K562 (cell line): Measurements from ENCODE around the gene SLC39A11. TPM values are rescaled to one million over a fixed set of nuclear protein-coding genes. Genes with fewer than 3 reads are reported as not detected.

Source experiments
- ATAC-seq: fragments of 200-7000 bp; cut with Tn5 transposase; 3 replicates; pipeline ENCODE4 v1.9.1; 2020; ENCODE audit warnings: moderate library complexity
- BruUV-seq: library from RNA; stranded (reverse); fragments of 400-500 nt; replicated peaks from 2 replicates; lab custom pipeline; 2021; lab: Mats Ljungman, UMichigan
- CTCF ChIA-PET: fragments of 300-600 bp; formaldehyde crosslinking; extraction: SDS; loops from one replicate; lab custom pipeline; 2021; ENCODE audit warnings: low intra/inter-chr PET ratio; lab: Yijun Ruan, JAX
- POLR2A ChIA-PET: fragments of 300-600, 350-650 bp; sonication (Branson Sonifier 250); formaldehyde crosslinking; extraction: SDS; loops from one replicate; lab custom pipeline; 2021; ENCODE audit warnings: antibody characterized with exemption, inconsistent platforms; lab: Yijun Ruan, JAX
- DNase-seq, 4 experiments: peaks; one replicate each; pipeline versions ENCODE4 v3.0.0 to v3.0.0-alpha.2; 2011 to 2018; ENCODE audit warnings: low spot score in 3 of 4, mixed read lengths in 3 of 4; ENCODE audit errors: extremely low read depth in 1 of 4
- FAIRE-seq: peaks from 2 replicates; lab custom pipeline; 2011; peaks lifted over from hg19 to GRCh38; lab: Jason Lieb, UNC
- H2AFZ ChIP-seq: 2 replicates; pipeline ENCODE4 v1.6.0; 2011; ENCODE audit warnings: low read depth, low read length, control low read depth, inconsistent platforms
- H3K27ac ChIP-seq: fragments of 200-600 bp; 3 replicates; pipeline ENCODE4 v1.8.0; 2011; ENCODE audit warnings: low read depth, mild to moderate bottlenecking, control low read depth, inconsistent platforms, low read length, moderate library complexity, mixed read lengths; ENCODE audit errors: extremely low read depth
- H3K27me3 ChIP-seq, 2 experiments: fragments of 300-600 bp in 1 of 2; 2 replicates in 1 of 2; 3 replicates in 1 of 2; pipeline versions ENCODE4 v1.6.0 to v1.8.0; 2011; ENCODE audit warnings: inconsistent platforms in 2 of 2, low read length in 2 of 2, mild to moderate bottlenecking in 1 of 2, mixed read lengths in 1 of 2, moderate library complexity in 1 of 2; ENCODE audit not compliant: control insufficient read depth in 2 of 2, insufficient read depth in 2 of 2
- H3K36me3 ChIP-seq: fragments of 300-600 bp; 3 replicates; pipeline ENCODE4 v1.8.0; 2011; ENCODE audit warnings: mild to moderate bottlenecking, low read length, inconsistent platforms; ENCODE audit not compliant: control insufficient read depth, insufficient read depth
- H3K4me1 ChIP-seq, 2 experiments: fragments of 200-600 bp in 1 of 2; replicated peaks in 1 of 2; 2 replicates in 1 of 2; 3 replicates in 1 of 2; pipeline versions ENCODE4 v1.5.1 to v1.8.0; 2011; ENCODE audit warnings: inconsistent platforms in 2 of 2, low read length in 2 of 2, mild to moderate bottlenecking in 1 of 2, mixed read lengths in 1 of 2, moderate library complexity in 1 of 2; ENCODE audit not compliant: control insufficient read depth in 2 of 2, insufficient read depth in 2 of 2
- H3K4me2 ChIP-seq: 2 replicates; pipeline ENCODE4 v1.6.1; 2011; ENCODE audit warnings: low read length, control low read depth, inconsistent platforms, mixed read lengths; ENCODE audit not compliant: insufficient read depth
- H3K4me3 ChIP-seq: fragments of 200-600 bp; sonication (generic), shearing (Covaris generic); 2 replicates; pipeline ENCODE4 v1.5.1; 2016; ENCODE audit warnings: control low read depth, inconsistent platforms
- H3K79me2 ChIP-seq: fragments of 200-600 bp; 3 replicates; pipeline ENCODE4 v1.8.0; 2011; ENCODE audit warnings: low read length, inconsistent platforms; ENCODE audit not compliant: control insufficient read depth, insufficient read depth
- H3K9ac ChIP-seq, 2 experiments: 2 replicates each; pipeline versions ENCODE4 v1.6.0 to v1.6.1; 2011; ENCODE audit warnings: low read depth in 2 of 2, low read length in 2 of 2, control low read depth in 1 of 2, inconsistent platforms in 1 of 2, mild to moderate bottlenecking in 1 of 2, mixed read lengths in 1 of 2; ENCODE audit not compliant: insufficient read depth in 1 of 2
- H3K9me1 ChIP-seq: one replicate; pipeline ENCODE4 v1.6.0; 2011; ENCODE audit warnings: inconsistent platforms, mild to moderate bottlenecking, low read length, moderate library complexity; ENCODE audit not compliant: control insufficient read depth, insufficient read depth
- H3K9me3 ChIP-seq: replicated peaks from 2 replicates; pipeline ENCODE4 v1.5.1; 2011; ENCODE audit warnings: low read depth, low read length, inconsistent platforms; ENCODE audit not compliant: control insufficient read depth, insufficient read depth
- H4K20me1 ChIP-seq: replicated peaks from 2 replicates; pipeline ENCODE4 v1.6.1; 2011; ENCODE audit warnings: low read length, inconsistent platforms, mixed read lengths; ENCODE audit not compliant: control insufficient read depth, insufficient read depth
- CBFB ChIP-seq: sonication (generic); formaldehyde crosslinking; IDR thresholded peaks from 2 replicates; pipeline ENCODE4 v1.4.0; 2020; ENCODE audit warnings: mild to moderate bottlenecking, missing genetic modification reagents
- CHD1 ChIP-seq: fragments of 200-600 bp; sonication (generic); IDR thresholded peaks from one replicate; pipeline ENCODE4 v1.6.1; 2012; ENCODE audit warnings: mild to moderate bottlenecking, moderate library complexity, low read length, inconsistent platforms
- COPS2 ChIP-seq: fragments of 450-650 bp; conservative IDR thresholded peaks from 2 replicates; pipeline ENCODE4 v1.6.1; 2016; ENCODE audit warnings: mild to moderate bottlenecking, moderate library complexity
- EHMT2 ChIP-seq: fragments of 450-650 bp; IDR thresholded peaks from 2 replicates; pipeline ENCODE4 v1.6.1; 2018; ENCODE audit warnings: antibody characterized with exemption
- ETS2 ChIP-seq: IDR thresholded peaks from 2 replicates; pipeline ENCODE4 v1.6.1; 2016; ENCODE audit warnings: borderline replicate concordance, missing genetic modification characterization, mild to moderate bottlenecking, moderate library complexity, missing compliant biosample characterization; ENCODE audit not compliant: poor library complexity, severe bottlenecking
- FOSL1 ChIP-seq: fragments of 200-800 bp; sonication (Bioruptor generic); conservative IDR thresholded peaks from 2 replicates; pipeline ENCODE4 v1.6.1; 2016; ENCODE audit warnings: missing genetic modification characterization, missing compliant biosample characterization
- JUN ChIP-seq, 2 experiments: sonication (generic) in 1 of 2; formaldehyde crosslinking in 1 of 2; IDR thresholded peaks; 2 replicates each; pipeline versions ENCODE4 v1.6.1 to v1.8.0; 2012 to 2022; ENCODE audit warnings: borderline replicate concordance in 2 of 2, mild to moderate bottlenecking in 2 of 2, improper control_type of control experiment in 1 of 2, low read depth in 1 of 2, low read length in 1 of 2, missing genetic modification reagents in 1 of 2
- PCBP2 ChIP-seq: fragments of 200-400 bp; formaldehyde crosslinking; IDR thresholded peaks from 2 replicates; pipeline ENCODE4 v1.6.1; 2018; ENCODE audit warnings: low read length, low read depth, mild to moderate bottlenecking, moderate library complexity; ENCODE audit not compliant: poor library complexity, severe bottlenecking
- RBM34 ChIP-seq: fragments of 200-400 bp; formaldehyde crosslinking; IDR thresholded peaks from 2 replicates; pipeline ENCODE4 v1.6.1; 2018; ENCODE audit warnings: low read length, borderline replicate concordance; ENCODE audit not compliant: insufficient read depth
- RBM39 ChIP-seq: fragments of 200-400 bp; formaldehyde crosslinking; optimal IDR thresholded peaks from 2 replicates; pipeline ENCODE3; 2018; ENCODE audit warnings: low read depth, low read length
- SETDB1 ChIP-seq: IDR thresholded peaks from one replicate; pipeline ENCODE4 v1.6.1; 2012; ENCODE audit warnings: low read length, control low read depth, inconsistent platforms
- SMC3 ChIP-seq: conservative IDR thresholded peaks from 2 replicates; pipeline ENCODE4 v1.6.1; 2011; ENCODE audit warnings: low read depth, low read length, improper control_type of control experiment; ENCODE audit not compliant: insufficient read depth
- TRIM28 ChIP-seq: fragments of 450-650 bp; IDR thresholded peaks from 2 replicates; pipeline ENCODE4 v1.6.1; 2017
- ZNF75A ChIP-seq: fragments of 450-650 bp; formaldehyde crosslinking; IDR thresholded peaks from 2 replicates; pipeline ENCODE4 v1.4.0; 2020; ENCODE audit warnings: mild to moderate bottlenecking
- WGBS: fragments of 100-300 bp; shearing (Covaris generic); methylation state at CpG from one replicate; pipeline ENCODE4 v1.1.6; 2016; ENCODE audit warnings: low coverage, mixed read lengths; ENCODE audit not compliant: insufficient coverage; ENCODE audit errors: missing lambda C conversion rate; 5-methylcytosine and 5-hydroxymethylcytosine counted together
- in situ Hi-C: fragments of 300-500 bp; cut with MboI; formaldehyde crosslinking; loops from 4 replicates; pipeline ENCODE4 v1.15.0; 2018; ENCODE audit warnings: inconsistent platforms, mixed read lengths
- intact Hi-C: fragments of 100-400 bp; cut with micrococcal nuclease; formaldehyde crosslinking; loops from 2 replicates; pipeline ENCODE4 v1.14.2; 2022
- polyA plus RNA-seq, 8 experiments: library from polyadenylated mRNA; depleted of rRNA in 4 of 8; stranded (reverse) in 5 of 8; unstranded in 3 of 8; fragments of >200 nt; fragmentation: Nextera tagmentation in 2 of 8; fragmentation: Illumina TruSeq in 1 of 8; extraction: Ambion mirVana in 2 of 8; extraction: Trizol in 1 of 8; gene quantifications; 2 replicates each; pipeline versions ENCODE4 v1.2.1 to v1.2.3, GENCODE V29; 2011 to 2014; ENCODE audit warnings: inconsistent platforms in 1 of 8, missing spikeins in 1 of 8
- total RNA-seq, 7 experiments: library from RNA; depleted of rRNA in 6 of 7; stranded (reverse); fragments of >200 nt in 6 of 7; fragmentation: Illumina TruSeq in 2 of 7; extraction: Trizol in 2 of 7; gene quantifications; 2 replicates each; pipeline versions ENCODE4 v1.2.1 to v1.2.3, GENCODE V29; 2011 to 2021; ENCODE audit warnings: low replicate concordance in 1 of 7
- TF ChIP-seq, protein P1 (sequence below): fragments of 450-650 bp; IDR thresholded peaks from 2 replicates; pipeline ENCODE4 v1.6.1; 2017; ENCODE audit warnings: antibody characterized with exemption, mild to moderate bottlenecking

The SLC39A11 gene
- total and polyA plus RNA-seq, 9 of the 15 experiments (the other 6 are each of a cell fraction or from before 2014, with no cell fraction given) = 10.5 to 26.4 (median 13.4) TPM

DNA sequence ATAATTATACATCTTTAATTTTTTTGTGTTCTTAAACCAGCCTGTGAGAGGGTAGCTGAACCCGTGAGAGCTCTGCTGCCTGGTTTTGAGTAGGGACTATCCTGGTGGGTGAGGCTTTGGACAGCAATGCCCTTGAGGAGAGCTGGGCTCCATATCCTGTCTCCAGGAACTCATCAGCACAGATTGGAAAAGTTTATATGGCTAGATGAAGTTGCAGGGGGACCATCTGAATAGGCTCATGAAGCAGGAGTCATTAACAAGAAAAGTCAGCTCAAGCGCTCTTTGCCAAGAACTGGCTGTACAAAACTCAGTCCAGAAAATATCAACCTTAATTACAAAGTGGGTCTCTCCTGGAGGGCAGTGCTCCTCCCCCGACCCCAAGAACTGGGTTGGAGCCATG is 38.5 kb upstream of the SLC39A11 start (continued):
- TF ChIP-seq, protein P1, sequence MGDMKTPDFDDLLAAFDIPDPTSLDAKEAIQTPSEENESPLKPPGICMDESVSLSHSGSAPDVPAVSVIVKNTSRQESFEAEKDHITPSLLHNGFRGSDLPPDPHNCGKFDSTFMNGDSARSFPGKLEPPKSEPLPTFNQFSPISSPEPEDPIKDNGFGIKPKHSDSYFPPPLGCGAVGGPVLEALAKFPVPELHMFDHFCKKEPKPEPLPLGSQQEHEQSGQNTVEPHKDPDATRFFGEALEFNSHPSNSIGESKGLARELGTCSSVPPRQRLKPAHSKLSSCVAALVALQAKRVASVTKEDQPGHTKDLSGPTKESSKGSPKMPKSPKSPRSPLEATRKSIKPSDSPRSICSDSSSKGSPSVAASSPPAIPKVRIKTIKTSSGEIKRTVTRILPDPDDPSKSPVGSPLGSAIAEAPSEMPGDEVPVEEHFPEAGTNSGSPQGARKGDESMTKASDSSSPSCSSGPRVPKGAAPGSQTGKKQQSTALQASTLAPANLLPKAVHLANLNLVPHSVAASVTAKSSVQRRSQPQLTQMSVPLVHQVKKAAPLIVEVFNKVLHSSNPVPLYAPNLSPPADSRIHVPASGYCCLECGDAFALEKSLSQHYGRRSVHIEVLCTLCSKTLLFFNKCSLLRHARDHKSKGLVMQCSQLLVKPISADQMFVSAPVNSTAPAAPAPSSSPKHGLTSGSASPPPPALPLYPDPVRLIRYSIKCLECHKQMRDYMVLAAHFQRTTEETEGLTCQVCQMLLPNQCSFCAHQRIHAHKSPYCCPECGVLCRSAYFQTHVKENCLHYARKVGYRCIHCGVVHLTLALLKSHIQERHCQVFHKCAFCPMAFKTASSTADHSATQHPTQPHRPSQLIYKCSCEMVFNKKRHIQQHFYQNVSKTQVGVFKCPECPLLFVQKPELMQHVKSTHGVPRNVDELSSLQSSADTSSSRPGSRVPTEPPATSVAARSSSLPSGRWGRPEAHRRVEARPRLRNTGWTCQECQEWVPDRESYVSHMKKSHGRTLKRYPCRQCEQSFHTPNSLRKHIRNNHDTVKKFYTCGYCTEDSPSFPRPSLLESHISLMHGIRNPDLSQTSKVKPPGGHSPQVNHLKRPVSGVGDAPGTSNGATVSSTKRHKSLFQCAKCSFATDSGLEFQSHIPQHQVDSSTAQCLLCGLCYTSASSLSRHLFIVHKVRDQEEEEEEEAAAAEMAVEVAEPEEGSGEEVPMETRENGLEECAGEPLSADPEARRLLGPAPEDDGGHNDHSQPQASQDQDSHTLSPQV = no peak
- TF ChIP-seq SETDB1 = no peak
- TF ChIP-seq PCBP2 = no peak
- no peak for TF ChIP-seq ZNF75A

DNA sequence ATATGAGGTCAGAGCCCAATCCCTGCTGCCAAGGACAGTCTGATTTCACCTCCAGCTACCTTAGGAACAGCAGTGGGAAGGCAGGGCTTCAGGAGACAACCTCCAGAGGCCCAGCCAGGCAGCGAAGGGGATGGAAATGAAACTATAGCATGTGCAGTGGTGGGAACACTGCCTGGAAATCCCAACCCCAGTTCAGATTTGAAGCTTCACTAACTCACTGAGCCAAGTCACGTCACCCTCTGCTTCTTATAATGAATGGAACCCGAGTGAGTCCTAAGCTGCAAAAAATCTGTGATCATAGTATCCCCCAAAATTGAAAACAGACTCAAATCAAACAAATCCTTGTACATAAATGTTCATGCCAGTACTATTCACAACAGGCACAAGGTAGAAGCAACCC is 36.0 kb upstream of the SLC39A11 start:
- DNase-seq = no peak
- no peak overlapping the region for H2AFZ ChIP-seq
- H3K9me1 ChIP-seq = no peaks in the 10 kb centered on the region
- H4K20me1 ChIP-seq = no peaks in the 10 kb centered on the region
- peaks cover 3 to 32% of the 10 kb centered on the region in 2 experiments; a peak in 3 of 5 replicates for H3K27me3 ChIP-seq
- 0% methylated on average over 3 of the region's 3 CpGs for WGBS
- H3K9ac ChIP-seq = no peak overlapping the region
- CTCF ChIA-PET = no interaction called here
- H3K9me3 ChIP-seq = no peaks in the 10 kb centered on the region
- H3K36me3 ChIP-seq = no peaks in the 10 kb centered on the region
- no peaks in the 10 kb centered on the region for H3K79me2 ChIP-seq
- in situ Hi-C loops (no loop called here), intact Hi-C loops (no loop called here)
- no peak for ATAC-seq
- TF ChIP-seq FOSL1 (no peak), CBFB (CRISPR knock-in tag) (no peak), ETS2 (tag) (no peak), SMC3 (no peak), COPS2 (no peak), RBM34 (no peak), EHMT2 (no peak), RBM39 (no peak), JUN (IDR thresholded peaks at IDR 0.05; ENCODE audit: borderline replicate concordance, low read depth, low read length) (no peak), JUN (CRISPR knock-in tag; IDR thresholded peaks at IDR 0.05; ENCODE audit: borderline replicate concordance) (no peak), TRIM28 (no peak), CHD1 (no peak)
- H3K27ac ChIP-seq = no peak overlapping the region
- H3K4me2 ChIP-seq = no peak overlapping the region
- no peak for FAIRE-seq
- POLR2A ChIA-PET = interaction anchor here (0.6 kb wide), 1 partner anchor 270 kb away, joined by 3 read pairs; no protein-coding TSS in a partner anchor
- H3K4me1 ChIP-seq = no peaks in the 10 kb centered on the region
- BruUV-seq = no TSS peak
- no peak overlapping the region for H3K4me3 ChIP-seq
